ENCODE measurements around the gene CBLB. TPM values are rescaled to one million over a fixed set of nuclear protein-coding genes. Genes with fewer than 3 reads are reported as not detected.
A peak's percentile ranks its signal among the peaks of the same experiment; 100 is the strongest.
"Not testable (repeated sequence)": the region's sequence is repeated elsewhere in the genome, so short reads cannot be mapped to it uniquely, and the experiment has no call there.

Gene CBLB
- total RNA-seq, 1 experiment from 2014 or later: 6.5 TPM

GRCh38 chr3:105829229-105829628, 39.6 kb downstream of the CBLB start:
- Histone ChIP-seq H3K4me3 (ENCODE audit: insufficient read depth, low read depth, low read length) (no peak overlapping the region), H3K27me3 (ENCODE audit: control insufficient read depth, insufficient read depth, low read length) (no peaks in the 10 kb centered on the region), H3K36me3 (replicated peaks; ENCODE audit: control insufficient read depth, insufficient read depth, low read length) (no peaks in the 10 kb centered on the region)
- DNase-seq: no peak

- Histone ChIP-seq H3K36me3 (replicated peaks; ENCODE audit: control insufficient read depth, insufficient read depth, low read length) (no peaks in the 10 kb centered on the region), H3K4me3 (ENCODE audit: insufficient read depth, low read depth, low read length) (no peak overlapping the region), H3K27me3 (ENCODE audit: control insufficient read depth, insufficient read depth, low read length) (no peaks in the 10 kb centered on the region)
- DNase-seq: no peak
Observed at GRCh38 chr3:105828703-105829102, 40.1 kb downstream of the CBLB start.

- Histone ChIP-seq H3K36me3 (replicated peaks; ENCODE audit: control insufficient read depth, insufficient read depth, low read length) (no peaks in the 10 kb centered on the region), H3K27me3 (ENCODE audit: control insufficient read depth, insufficient read depth, low read length) (no peaks in the 10 kb centered on the region), H3K4me3 (ENCODE audit: insufficient read depth, low read depth, low read length) (no peak overlapping the region)
- DNase-seq: peak; percentile 7
Observed at GRCh38 chr3:105827959-105828358, 40.9 kb downstream of the CBLB start.

- DNase-seq: no peak
- Histone ChIP-seq H3K27me3 (ENCODE audit: control insufficient read depth, insufficient read depth, low read length) (no peaks in the 10 kb centered on the region), H3K36me3 (replicated peaks; ENCODE audit: control insufficient read depth, insufficient read depth, low read length) (no peaks in the 10 kb centered on the region), H3K4me3 (ENCODE audit: insufficient read depth, low read depth, low read length) (no peak overlapping the region)
Observed at GRCh38 chr3:105826778-105827634, 41.8 kb downstream of the CBLB start.

- Histone ChIP-seq H3K4me3 (ENCODE audit: insufficient read depth, low read depth, low read length) (no peak overlapping the region), H3K36me3 (replicated peaks; ENCODE audit: control insufficient read depth, insufficient read depth, low read length) (no peaks in the 10 kb centered on the region), H3K27me3 (ENCODE audit: control insufficient read depth, insufficient read depth, low read length) (no peaks in the 10 kb centered on the region)
- no peak for DNase-seq
Observed at GRCh38 chr3:105824129-105824528, 44.7 kb downstream of the CBLB start.

DNA sequence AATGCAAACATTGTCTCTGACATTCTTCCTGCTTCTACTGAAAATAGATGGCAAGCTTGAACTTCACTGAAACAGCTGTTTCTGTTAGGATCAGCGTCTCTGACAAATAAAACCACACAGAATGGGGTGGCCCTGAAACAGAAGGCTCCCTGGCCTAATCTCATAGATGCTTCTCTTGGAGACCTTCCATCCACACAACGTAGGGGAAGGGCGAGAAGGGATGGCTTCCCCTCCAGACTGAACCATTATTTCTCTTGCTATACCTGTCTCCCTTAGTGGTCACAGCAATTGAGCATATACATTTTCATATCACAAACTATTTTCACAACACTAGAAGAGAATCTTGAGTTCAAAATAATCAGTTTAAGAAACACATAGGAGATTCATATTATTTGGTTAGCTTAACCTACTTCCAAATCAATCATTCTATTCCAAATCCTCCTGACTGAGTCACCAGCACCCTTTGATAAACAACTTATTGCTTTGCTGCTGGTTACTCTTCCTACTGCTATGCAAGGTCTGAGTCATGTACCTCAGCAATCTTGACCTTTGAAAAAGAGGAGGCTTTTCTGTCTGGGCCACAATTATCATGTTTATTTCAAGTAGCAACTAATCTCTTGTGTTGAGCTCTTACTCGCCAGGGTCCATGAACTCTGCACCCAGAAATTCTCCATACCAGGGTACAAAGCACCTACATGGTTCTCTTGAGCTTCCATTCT, 45.5 kb downstream of the CBLB start:
- no peak overlapping the region for H3K4me3 ChIP-seq (ENCODE audit: insufficient read depth, low read depth, low read length)
- DNase-seq: no peak
- H3K36me3 ChIP-seq (replicated peaks; ENCODE audit: control insufficient read depth, insufficient read depth, low read length): no peaks in the 10 kb centered on the region
- no peaks in the 10 kb centered on the region for H3K27me3 ChIP-seq (ENCODE audit: control insufficient read depth, insufficient read depth, low read length)

DNA sequence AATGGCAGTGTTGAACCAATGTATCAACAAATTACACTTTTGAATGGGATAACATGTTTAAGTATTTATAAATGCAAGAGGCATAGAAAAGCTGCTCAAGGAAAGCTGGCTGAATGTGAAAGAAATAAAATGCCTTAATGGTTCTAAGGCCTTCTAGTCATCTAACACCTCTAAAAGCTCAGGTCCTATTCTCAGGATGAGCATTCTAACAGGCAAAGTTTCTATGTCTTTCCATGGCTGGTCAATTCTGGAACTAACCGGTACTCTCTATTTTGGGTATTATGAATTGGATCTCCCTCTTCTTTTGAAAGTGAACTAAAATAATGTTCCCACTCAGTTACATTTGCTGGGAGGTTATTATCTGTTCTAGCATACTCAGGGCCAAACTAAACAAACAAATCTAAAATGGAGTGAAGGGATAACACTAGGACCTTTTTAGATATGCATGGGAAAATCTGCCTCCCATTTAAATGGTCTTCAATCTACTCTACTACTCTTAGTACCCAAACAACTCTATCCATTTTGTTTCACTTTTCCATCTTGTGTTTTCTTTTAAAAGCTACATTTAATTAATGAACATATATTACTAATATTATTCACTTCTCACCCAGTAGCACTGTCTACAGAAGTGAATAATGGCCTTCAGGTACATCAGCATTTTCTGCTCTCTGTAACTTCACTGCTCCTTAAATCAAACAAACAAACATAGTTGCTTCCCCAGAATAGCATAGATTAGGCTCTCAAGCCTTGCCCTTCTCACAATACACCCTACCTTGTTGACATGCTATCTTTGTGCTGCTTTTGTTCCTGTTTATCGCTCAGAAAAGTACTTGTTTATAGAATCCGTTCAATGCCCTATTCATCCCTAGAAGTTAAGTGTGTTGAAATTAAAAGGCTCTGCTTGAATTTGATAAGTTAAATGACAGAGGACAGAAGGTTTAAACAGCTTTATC, 46.4 kb downstream of the CBLB start:
- H3K27me3 ChIP-seq (ENCODE audit: control insufficient read depth, insufficient read depth, low read length): no peaks in the 10 kb centered on the region
- H3K36me3 ChIP-seq (replicated peaks; ENCODE audit: control insufficient read depth, insufficient read depth, low read length): no peaks in the 10 kb centered on the region
- H3K4me3 ChIP-seq (ENCODE audit: insufficient read depth, low read depth, low read length): no peak overlapping the region
- no peak for DNase-seq

GRCh38 chr3:105821433-105821832, 47.4 kb downstream of the CBLB start:
- H3K4me3 ChIP-seq (ENCODE audit: insufficient read depth, low read depth, low read length): no peak overlapping the region
- H3K36me3 ChIP-seq (replicated peaks; ENCODE audit: control insufficient read depth, insufficient read depth, low read length): no peaks in the 10 kb centered on the region
- DNase-seq: no peak
- H3K27me3 ChIP-seq (ENCODE audit: control insufficient read depth, insufficient read depth, low read length): no peaks in the 10 kb centered on the region

- Histone ChIP-seq H3K36me3 (replicated peaks; ENCODE audit: control insufficient read depth, insufficient read depth, low read length) (no peaks in the 10 kb centered on the region), H3K27me3 (ENCODE audit: control insufficient read depth, insufficient read depth, low read length) (no peaks in the 10 kb centered on the region), H3K4me3 (ENCODE audit: insufficient read depth, low read depth, low read length) (no peak overlapping the region)
- no peak for DNase-seq
Observed at GRCh38 chr3:105816833-105817232, 52.0 kb downstream of the CBLB start.

- not testable (repeated sequence) for H3K27me3 ChIP-seq (ENCODE audit: control insufficient read depth, insufficient read depth, low read length); H3K36me3 ChIP-seq (replicated peaks; ENCODE audit: control insufficient read depth, insufficient read depth, low read length); DNase-seq; H3K4me3 ChIP-seq (ENCODE audit: insufficient read depth, low read depth, low read length)
Observed at GRCh38 chr3:105815331-105815730, 53.5 kb downstream of the CBLB start.

- DNase-seq: no peak
- Histone ChIP-seq H3K4me3 (ENCODE audit: insufficient read depth, low read depth, low read length) (no peak overlapping the region), H3K27me3 (ENCODE audit: control insufficient read depth, insufficient read depth, low read length) (no peaks in the 10 kb centered on the region), H3K36me3 (replicated peaks; ENCODE audit: control insufficient read depth, insufficient read depth, low read length) (no peaks in the 10 kb centered on the region)
Observed at GRCh38 chr3:105813710-105814109, 55.1 kb downstream of the CBLB start.

- Histone ChIP-seq H3K4me3 (ENCODE audit: insufficient read depth, low read depth, low read length) (no peak overlapping the region), H3K27me3 (ENCODE audit: control insufficient read depth, insufficient read depth, low read length) (no peaks in the 10 kb centered on the region), H3K36me3 (replicated peaks; ENCODE audit: control insufficient read depth, insufficient read depth, low read length) (no peaks in the 10 kb centered on the region)
- no peak for DNase-seq
Observed at GRCh38 chr3:105812194-105812586, 56.6 kb downstream of the CBLB start.

DNA sequence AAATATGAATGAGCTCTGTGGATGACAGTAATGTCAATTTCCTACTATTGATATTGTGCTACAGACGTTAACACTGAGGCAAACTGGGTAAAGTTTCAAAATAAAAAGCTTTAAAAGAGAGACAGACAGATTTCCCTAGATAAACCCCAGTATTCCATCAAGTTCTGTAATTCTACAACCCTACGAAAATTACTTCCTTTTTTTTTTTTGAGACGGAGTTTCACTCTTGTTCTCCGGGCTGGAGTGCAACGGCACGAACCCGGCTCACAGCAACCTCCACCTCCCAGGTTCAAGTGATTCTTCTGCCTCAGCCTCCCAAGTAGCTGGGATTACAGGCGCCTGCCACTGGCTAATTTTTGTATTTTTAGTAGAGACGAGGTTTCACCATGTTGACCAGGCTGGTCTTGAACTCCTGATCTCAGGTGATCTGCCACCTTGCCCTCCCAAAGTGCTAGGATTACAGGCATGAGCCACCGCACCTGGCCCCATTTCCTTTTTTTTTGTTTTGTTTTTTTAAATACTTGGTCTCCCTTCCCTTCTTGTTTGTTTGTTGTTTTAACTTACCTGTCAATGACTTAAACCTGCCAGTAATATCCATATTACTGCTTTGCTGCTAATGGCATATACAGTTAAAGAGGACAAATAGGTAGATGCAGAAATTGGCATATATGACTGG, 57.2 kb downstream of the CBLB start:
- H3K36me3 ChIP-seq (replicated peaks; ENCODE audit: control insufficient read depth, insufficient read depth, low read length): no peaks in the 10 kb centered on the region
- DNase-seq: no peak
- no peaks in the 10 kb centered on the region for H3K27me3 ChIP-seq (ENCODE audit: control insufficient read depth, insufficient read depth, low read length)
- H3K4me3 ChIP-seq (ENCODE audit: insufficient read depth, low read depth, low read length): no peak overlapping the region

Data from H7 (cell line).